ENCODE measurements around the gene IRF9.

DNA sequence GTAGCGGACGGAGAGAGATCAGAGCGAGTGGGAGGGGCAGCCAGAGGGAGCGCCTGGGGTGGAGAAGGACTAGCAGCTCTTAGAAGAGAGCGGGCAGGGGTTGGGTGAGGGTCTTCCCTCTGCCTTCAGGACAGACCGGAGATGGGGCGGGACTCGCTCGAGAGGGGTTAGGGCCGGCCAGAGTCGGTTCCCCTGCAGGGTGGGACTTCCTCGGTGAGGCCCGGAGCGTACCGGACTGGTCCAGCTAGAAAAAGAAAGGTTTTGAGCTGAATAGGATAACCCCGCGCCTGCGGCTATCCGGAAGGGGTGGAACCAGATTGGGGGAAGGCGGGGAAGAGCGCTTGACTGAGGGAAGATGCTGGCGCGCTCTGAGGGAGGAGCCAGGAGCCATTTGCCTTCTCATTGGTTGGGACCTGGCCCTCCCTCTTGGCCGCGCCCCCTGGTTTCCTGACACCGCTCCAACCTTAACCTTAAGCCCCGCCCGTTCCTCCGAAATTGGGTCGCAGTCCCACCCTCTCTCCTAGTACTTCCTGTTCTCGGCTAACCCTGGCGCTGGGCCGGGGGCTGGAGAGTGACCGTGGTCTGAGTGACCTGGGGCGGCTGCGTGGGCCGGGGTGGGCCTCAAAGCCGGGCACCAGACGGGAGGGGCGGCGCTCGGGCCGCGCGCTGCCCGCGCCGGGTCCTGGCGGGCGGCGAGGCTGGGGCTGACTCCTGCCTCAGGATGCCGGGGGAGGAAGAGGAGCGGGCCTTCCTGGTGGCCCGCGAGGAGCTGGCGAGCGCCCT, 13.9 kb upstream of the IRF9 start, which contains the start of gene RNF31:
- TF ChIP-seq, protein P1, sequence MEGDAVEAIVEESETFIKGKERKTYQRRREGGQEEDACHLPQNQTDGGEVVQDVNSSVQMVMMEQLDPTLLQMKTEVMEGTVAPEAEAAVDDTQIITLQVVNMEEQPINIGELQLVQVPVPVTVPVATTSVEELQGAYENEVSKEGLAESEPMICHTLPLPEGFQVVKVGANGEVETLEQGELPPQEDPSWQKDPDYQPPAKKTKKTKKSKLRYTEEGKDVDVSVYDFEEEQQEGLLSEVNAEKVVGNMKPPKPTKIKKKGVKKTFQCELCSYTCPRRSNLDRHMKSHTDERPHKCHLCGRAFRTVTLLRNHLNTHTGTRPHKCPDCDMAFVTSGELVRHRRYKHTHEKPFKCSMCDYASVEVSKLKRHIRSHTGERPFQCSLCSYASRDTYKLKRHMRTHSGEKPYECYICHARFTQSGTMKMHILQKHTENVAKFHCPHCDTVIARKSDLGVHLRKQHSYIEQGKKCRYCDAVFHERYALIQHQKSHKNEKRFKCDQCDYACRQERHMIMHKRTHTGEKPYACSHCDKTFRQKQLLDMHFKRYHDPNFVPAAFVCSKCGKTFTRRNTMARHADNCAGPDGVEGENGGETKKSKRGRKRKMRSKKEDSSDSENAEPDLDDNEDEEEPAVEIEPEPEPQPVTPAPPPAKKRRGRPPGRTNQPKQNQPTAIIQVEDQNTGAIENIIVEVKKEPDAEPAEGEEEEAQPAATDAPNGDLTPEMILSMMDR (IDR thresholded peaks at IDR 0.05) = no peak
- TF ChIP-seq EP300 (IDR thresholded peaks at IDR 0.05) = no peak

Data from stomach (tissue), 4 donors.